Measurements from ENCODE around the gene ADRM1.
A peak's percentile ranks its signal among the peaks of the same experiment; 100 is the strongest.

ADRM1 gene

DNA sequence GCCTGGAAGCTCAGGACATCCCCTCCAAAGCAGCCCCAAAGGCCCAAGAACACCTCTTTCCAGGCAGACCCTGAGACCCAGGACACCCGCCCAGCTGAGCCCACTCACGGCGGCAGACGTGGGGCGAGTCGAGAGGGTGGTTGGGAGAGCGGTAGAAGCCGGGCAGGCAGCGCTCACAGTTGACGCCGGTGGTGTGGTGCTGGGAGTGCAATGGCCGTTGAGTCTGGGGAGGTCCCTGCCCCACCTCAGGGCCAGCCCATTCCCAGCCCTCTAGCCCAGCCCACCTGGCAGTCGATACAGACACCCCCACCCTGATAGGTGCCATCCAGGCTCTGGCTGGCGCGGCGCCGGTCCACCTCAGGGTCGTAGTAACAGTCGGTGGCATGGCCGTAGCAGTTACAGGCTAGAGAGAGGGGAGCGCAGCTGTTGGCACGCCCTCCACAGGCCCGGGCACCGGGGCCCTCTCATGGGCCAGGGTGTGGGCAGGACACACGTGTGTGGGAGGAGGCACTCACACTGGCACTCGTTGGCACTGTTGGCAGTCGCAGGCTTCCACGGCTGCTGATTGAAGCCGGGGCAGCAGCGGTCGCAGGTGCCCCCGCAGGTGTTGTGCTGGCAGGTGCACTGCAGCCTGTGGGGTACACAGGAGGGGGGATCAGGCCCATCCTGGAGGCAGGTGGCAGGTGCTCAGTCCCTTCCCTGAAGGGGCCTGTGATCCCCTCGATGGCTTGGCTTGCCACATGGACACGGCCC is 43.8 kb downstream of the ADRM1 start:
- TF ChIP-seq ZNF565 (CRISPR knock-in tag; conservative IDR thresholded peaks at IDR 0.05; ENCODE audit: low read depth) (no peak), ARNTL (CRISPR knock-in tag; IDR thresholded peaks at IDR 0.05; ENCODE audit: borderline replicate concordance, low read depth) (no peak), ISL1 (CRISPR knock-in tag; IDR thresholded peaks at IDR 0.05) (no peak), SNAI2 (CRISPR knock-in tag; IDR thresholded peaks at IDR 0.05) (no peak), CSDC2 (CRISPR knock-in tag; IDR thresholded peaks at IDR 0.05) (no peak), ZC3H10 (CRISPR knock-in tag; IDR thresholded peaks at IDR 0.05) (no peak), OSR1 (CRISPR knock-in tag; IDR thresholded peaks at IDR 0.05) (no peak), ZFP3 (CRISPR knock-in tag; IDR thresholded peaks at IDR 0.05) (no peak), TCF4 (CRISPR knock-in tag; IDR thresholded peaks at IDR 0.05; ENCODE audit: borderline replicate concordance) (no peak), ZNF8 (CRISPR knock-in tag; IDR thresholded peaks at IDR 0.05) (no peak), GLIS3 (CRISPR knock-in tag; IDR thresholded peaks at IDR 0.05) (no peak), ZFP30 (CRISPR knock-in tag; IDR thresholded peaks at IDR 0.05) (no peak), TOX (CRISPR knock-in tag; IDR thresholded peaks at IDR 0.05; ENCODE audit: borderline replicate concordance) (no peak), BACH2 (CRISPR knock-in tag; IDR thresholded peaks at IDR 0.05; ENCODE audit: borderline replicate concordance) (no peak), ESRRG (CRISPR knock-in tag; IDR thresholded peaks at IDR 0.05) (no peak), PPARA (CRISPR knock-in tag; IDR thresholded peaks at IDR 0.05; ENCODE audit: borderline replicate concordance) (no peak), CREB5 (CRISPR knock-in tag; IDR thresholded peaks at IDR 0.05; ENCODE audit: low read depth) (no peak)
- ATAC-seq = no peak

DNA sequence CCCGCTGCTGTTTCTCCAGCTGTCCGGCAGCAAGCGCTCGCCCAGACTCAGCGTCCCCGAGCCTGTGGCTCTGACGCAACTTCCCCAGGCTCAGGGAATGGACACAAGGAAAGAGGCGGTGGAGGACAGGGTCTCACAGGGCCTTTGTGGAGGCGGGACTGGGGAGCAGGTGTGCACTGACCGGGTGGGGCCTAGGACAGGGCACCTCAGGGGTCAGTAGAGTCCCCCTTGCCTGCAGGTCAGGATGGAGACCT is 44.3 kb downstream of the ADRM1 start:
- TF ChIP-seq ZFP30 (CRISPR knock-in tag; IDR thresholded peaks at IDR 0.05) (no peak), ARNTL (CRISPR knock-in tag; IDR thresholded peaks at IDR 0.05; ENCODE audit: borderline replicate concordance, low read depth) (no peak), ESRRG (CRISPR knock-in tag; IDR thresholded peaks at IDR 0.05) (no peak), SNAI2 (CRISPR knock-in tag; IDR thresholded peaks at IDR 0.05) (no peak)
- no peak for ATAC-seq

GRCh38 chr20:62347445-62347844 is 44.6 kb downstream of the ADRM1 start:
- TF ChIP-seq ZFP3 (CRISPR knock-in tag; IDR thresholded peaks at IDR 0.05) = no peak
- no peak for TF ChIP-seq CREB5 (CRISPR knock-in tag; IDR thresholded peaks at IDR 0.05; ENCODE audit: low read depth)
- no peak for TF ChIP-seq ARNTL (CRISPR knock-in tag; IDR thresholded peaks at IDR 0.05; ENCODE audit: borderline replicate concordance, low read depth)
- no peak for TF ChIP-seq ZFP30 (CRISPR knock-in tag; IDR thresholded peaks at IDR 0.05)
- TF ChIP-seq POU6F1 (CRISPR knock-in tag; IDR thresholded peaks at IDR 0.05; ENCODE audit: borderline replicate concordance, low read depth) = no peak
- no peak for TF ChIP-seq ZNF70 (CRISPR knock-in tag; IDR thresholded peaks at IDR 0.05)
- no peak for TF ChIP-seq PPARA (CRISPR knock-in tag; IDR thresholded peaks at IDR 0.05; ENCODE audit: borderline replicate concordance)
- TF ChIP-seq GLIS3 (CRISPR knock-in tag; IDR thresholded peaks at IDR 0.05) = no peak
- no peak for TF ChIP-seq ZNF565 (CRISPR knock-in tag; conservative IDR thresholded peaks at IDR 0.05; ENCODE audit: low read depth)
- TF ChIP-seq TOX (CRISPR knock-in tag; IDR thresholded peaks at IDR 0.05; ENCODE audit: borderline replicate concordance) = no peak
- no peak for TF ChIP-seq ZNF8 (CRISPR knock-in tag; IDR thresholded peaks at IDR 0.05)
- TF ChIP-seq BACH2 (CRISPR knock-in tag; IDR thresholded peaks at IDR 0.05; ENCODE audit: borderline replicate concordance) = no peak
- ATAC-seq = no peak

DNA sequence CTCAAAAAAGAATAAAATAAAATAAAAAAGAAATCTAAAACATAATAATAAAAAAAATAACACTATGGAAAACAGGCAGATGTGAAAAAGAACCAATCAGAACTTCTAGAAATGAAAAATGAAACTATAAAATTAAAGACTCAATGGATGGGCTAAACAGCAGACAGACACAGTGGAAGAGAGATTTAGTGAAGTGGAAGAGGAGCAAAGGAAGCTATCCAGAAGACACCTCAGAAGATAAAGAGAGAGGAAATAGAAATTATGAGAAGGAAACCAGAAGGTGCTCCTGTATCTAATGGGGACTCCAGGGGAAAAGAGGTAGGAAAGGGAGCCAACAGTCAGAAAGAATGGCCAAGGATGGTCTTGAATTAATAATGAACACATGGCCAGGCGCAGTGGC is 45.8 kb downstream of the ADRM1 start:
- no peak for ATAC-seq

More for the DNA sequence above, 45.8 kb downstream of the ADRM1 start:
- TF ChIP-seq, protein P1, sequence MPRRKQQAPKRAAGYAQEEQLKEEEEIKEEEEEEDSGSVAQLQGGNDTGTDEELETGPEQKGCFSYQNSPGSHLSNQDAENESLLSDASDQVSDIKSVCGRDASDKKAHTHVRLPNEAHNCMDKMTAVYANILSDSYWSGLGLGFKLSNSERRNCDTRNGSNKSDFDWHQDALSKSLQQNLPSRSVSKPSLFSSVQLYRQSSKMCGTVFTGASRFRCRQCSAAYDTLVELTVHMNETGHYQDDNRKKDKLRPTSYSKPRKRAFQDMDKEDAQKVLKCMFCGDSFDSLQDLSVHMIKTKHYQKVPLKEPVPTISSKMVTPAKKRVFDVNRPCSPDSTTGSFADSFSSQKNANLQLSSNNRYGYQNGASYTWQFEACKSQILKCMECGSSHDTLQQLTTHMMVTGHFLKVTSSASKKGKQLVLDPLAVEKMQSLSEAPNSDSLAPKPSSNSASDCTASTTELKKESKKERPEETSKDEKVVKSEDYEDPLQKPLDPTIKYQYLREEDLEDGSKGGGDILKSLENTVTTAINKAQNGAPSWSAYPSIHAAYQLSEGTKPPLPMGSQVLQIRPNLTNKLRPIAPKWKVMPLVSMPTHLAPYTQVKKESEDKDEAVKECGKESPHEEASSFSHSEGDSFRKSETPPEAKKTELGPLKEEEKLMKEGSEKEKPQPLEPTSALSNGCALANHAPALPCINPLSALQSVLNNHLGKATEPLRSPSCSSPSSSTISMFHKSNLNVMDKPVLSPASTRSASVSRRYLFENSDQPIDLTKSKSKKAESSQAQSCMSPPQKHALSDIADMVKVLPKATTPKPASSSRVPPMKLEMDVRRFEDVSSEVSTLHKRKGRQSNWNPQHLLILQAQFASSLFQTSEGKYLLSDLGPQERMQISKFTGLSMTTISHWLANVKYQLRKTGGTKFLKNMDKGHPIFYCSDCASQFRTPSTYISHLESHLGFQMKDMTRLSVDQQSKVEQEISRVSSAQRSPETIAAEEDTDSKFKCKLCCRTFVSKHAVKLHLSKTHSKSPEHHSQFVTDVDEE (CRISPR knock-in tag; IDR thresholded peaks at IDR 0.05) = no peak
- TF ChIP-seq CREB5 (CRISPR knock-in tag; IDR thresholded peaks at IDR 0.05; ENCODE audit: low read depth) = no peak
- TF ChIP-seq ZFP30 (CRISPR knock-in tag; IDR thresholded peaks at IDR 0.05) = peak; percentile 99

All from SK-N-SH treated with all-trans-retinoic acid at 6 μM for 48 hours (cell line).